GM19023 (cell line): Measurements from ENCODE around the gene HAPLN2.
"Not testable (repeated sequence)": the region's sequence is repeated elsewhere in the genome, so short reads cannot be mapped to it uniquely, and the experiment has no call there.

Experiments
- ATAC-seq: cut with Tn5 transposase; IDR thresholded peaks from one replicate; pipeline ENCODE4 v1.9.1; 2021; ENCODE audit warnings: mild to moderate bottlenecking, moderate library complexity; ENCODE audit not compliant: unreplicated experiment

Gene HAPLN2

DNA sequence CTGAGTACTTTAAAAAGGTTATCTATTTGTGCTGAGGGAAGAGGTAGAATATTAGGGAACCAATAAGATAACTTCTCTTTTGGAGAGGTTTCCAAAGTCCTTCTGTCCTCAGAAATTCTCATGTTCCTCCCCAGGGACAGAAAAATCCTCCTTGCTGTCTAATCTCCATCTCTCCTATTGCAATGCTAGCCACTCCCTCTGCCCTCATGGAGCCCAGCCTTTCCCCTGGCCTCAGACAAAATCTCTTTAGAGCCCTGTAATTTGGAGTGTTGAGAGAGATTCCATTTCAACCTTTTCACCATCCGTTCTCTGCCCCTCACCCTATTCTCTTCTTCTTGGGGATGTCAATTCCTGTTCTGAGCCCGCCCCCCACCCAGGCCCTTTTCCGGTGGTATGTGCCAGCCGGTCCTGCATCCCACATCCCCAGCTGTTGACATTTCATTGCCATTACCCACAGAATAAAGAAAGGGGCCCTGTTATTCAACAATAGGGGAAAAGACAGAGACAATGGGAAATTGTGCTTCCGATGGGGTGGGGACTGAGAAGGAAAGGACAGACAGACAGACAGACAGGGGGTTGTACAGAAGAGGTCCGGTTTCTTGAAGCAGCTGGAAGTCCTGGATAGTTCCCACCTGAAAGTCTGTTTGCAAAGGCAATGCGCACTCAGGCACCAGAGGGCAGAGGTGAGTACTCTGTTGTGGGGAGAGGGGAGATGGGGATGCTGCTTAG lies at the start of gene HAPLN2:
TSS of gene HAPLN2 (plus strand) at position 563 of the 729 bp plus-strand sequence. CDS start 4,076 bp downstream, outside the sequence.
- ATAC-seq: no peak

DNA sequence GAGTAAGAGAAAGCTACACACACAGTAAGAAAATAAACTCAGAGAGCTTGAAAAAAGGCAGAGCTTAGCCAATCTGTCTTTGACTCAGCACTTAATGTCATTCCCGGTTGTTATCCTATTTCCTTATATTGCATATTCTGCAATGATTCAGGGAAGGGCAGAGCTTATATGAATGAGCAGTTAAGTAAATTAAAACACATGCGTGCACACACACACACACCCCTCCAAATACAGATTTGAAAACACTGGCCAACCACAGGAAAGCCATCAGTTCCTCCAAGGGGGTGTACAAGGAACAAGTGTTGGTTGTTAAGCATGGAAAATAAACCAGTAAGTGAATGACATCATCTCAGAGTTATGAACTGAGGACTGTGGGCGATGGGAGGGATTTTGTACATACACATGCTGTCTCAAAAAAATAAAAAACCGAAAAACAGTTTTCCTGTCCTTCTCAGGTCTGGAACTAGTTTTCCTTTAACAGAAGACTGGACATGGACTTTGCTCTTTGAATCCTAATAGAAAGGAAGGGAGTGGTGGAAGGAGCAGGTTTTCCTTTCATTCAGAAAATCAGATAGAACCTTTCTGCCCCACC lies 47.9 kb upstream of the HAPLN2 start:
- no peak for ATAC-seq

DNA sequence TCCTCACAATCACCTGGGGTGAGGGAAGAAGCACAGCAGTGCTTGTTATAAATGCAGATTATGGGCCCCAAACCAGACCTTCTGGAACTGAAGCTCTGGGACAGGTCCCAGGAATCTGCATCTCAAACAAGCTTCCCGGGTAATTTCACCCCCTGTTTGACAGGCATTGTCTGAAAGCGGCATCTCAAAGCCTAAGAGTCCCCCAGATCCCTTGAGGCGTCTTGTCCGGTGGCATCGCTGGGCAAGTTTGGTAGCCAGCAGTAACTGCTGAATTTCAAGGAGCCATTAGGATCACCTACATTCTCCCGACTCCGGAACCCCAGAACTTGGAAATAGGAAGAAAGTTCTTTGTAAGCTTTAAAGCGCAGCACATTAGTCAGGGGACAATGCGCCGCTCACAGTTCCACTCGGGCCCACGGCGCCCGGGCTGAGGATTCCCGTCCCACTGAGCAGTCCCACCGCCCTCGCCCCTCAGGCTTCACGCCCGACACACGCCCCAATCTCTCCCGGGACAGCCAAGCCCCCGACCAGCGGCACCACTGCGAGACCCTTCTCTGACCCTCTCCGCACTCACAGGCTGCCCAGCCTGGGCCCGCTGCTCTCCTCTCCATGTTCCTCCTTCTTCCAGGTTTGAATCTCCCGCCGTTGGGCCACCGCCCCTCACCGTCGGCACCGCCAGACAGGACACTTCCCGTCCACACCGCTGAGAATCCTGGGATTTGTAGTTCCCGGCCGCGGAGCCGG lies 47.1 kb upstream of the HAPLN2 start, which contains the start of gene IQGAP3:
TSS of gene IQGAP3 (minus strand) at position 647 of the 744 bp plus-strand sequence. CDS start at position 611, 36 bp downstream.
- peak; percentile 88 for ATAC-seq

DNA sequence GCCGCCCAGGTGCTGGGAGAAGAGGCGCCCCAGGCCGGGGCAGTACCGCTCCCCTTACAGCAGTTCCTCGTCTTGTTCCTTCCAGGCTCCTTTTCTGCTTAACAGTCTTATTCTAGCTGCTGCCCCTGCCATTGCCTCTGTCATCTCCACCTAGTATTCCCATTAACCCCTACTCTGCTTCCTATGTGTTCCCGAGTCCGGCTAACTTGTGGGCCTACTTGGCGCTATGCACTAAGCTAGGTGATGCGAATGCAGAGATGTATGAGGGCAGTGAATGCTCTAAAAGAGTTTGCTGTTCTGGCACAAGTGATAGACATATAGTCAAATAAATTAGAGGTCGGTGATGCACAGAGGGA lies 46.6 kb upstream of the HAPLN2 start:
- no peak for ATAC-seq

DNA sequence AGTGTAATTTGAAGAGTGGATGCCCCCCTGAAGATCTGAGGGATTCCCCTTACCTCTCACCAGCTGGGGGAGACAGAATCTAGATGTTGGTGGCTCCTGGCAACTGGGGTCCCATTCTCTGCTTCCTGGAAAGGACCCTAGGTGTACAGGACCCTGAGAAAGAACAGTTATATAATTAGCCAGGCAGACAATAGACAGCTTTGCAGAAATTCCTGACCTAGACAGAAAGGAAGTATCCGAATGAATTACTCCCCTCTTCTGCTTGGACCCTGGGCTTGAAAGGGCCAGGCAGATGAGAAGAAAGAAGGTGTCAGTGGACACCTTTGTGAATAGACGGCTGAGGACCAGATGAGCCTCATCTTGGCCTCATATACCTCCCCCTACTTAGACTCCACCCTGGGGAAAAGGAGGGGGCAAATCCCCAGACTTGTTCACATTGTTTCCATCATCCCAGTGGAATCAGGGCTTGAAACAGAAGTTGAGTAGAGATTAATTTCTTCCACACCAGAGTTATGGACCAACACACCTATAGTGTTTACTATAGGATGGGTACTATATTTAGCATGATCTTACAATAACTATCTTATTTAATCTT lies 45.1 kb upstream of the HAPLN2 start:
- ATAC-seq: no peak

DNA sequence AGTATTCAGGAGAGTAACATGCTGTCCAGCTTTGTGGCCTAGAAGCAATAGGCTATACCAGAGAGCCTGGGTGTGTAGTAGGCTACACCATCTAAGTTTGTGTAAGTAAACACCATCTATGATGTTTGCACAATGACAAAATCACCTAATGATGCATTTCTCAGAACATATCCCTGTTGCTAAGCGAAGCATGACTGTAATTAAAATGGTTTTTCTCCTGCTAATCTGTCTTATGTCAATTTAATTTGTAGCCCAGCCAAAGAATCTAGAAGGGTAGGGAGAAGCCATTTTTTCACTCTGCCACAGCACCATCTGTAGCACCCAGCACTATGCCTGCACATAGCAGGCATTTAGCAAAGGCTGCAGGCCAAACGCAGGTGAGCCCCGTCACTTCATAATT lies 41.7 kb upstream of the HAPLN2 start:
- no peak for ATAC-seq

DNA sequence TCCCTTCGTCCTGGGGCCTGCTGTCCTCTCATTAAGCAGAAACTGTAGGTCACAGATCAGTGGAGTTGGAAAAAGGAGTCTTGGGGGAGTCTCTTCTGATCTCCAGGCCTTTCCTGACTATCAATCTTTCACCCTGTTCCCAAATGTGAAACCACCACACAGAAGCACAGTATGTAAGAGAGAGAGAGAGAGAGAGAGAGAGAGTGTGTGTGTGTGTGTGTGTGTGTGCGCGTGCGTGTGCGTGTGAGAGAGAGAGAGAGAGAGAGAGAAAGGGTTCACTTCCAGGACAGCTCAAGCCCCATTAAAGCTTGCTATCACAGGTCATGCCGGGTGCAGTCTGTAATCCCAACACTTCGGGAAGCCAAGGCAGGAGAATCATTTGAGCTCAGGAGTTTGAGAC lies 41.2 kb upstream of the HAPLN2 start:
- ATAC-seq: no peak

DNA sequence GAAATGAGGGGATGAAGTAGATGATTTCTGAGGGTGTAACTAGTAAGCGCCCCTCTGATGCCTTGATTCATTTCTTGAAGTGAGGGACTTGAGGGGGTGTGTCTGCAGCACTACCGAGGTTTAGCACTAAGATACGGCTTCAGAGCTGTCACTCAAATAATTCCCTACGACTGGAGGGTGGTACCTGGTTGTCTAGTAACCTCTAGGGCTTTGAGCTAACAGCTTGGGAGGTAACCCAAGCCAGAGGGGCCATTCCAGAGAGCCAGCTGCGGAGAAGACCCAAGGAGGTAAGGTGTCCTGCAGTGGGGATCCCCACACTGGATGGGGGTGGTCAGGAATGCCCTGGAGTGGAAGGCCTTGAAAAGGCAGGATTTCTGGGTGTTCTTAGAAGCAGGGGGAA lies 39.7 kb upstream of the HAPLN2 start, which contains the start of gene TTC24:
TSS of gene TTC24 (plus strand) at position 252 of the 400 bp plus-strand sequence. CDS start 1,642 bp downstream, outside the sequence.
- ATAC-seq: no peak

DNA sequence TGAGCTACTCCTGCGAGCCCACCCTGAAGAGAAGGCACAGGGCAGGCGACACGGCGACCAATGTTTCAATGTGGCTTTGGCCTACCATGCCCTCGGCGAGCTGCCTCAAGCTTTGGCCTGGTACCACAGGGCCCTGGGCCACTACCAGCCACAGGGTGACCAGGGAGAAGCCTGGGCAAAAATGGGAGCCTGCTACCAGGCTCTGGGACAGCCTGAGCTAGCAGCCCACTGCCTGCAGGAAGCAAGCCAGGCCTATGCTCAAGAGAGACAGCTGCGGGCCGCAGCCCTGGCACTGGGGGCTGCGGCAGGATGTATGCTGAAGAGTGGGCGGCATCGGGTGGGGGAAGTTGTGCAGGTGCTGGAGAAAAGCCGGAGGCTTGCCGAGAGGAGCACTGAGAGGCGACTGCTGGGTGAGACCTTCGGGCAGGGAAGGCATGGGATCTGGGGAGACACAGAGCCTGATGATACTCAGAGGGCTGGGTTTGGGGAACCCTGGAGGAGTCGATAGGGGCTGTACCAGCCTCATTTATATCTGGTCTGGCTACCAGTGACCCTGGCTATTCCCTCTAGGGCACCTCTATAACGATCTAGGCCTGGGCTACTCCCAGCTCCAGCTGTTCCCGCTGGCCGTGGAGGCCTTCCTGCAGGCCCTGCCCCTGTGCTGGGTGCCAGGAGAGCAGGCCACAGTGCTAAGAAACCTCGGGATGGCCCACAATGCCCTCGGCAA lies 37.4 kb upstream of the HAPLN2 start:
- no peak for ATAC-seq

DNA sequence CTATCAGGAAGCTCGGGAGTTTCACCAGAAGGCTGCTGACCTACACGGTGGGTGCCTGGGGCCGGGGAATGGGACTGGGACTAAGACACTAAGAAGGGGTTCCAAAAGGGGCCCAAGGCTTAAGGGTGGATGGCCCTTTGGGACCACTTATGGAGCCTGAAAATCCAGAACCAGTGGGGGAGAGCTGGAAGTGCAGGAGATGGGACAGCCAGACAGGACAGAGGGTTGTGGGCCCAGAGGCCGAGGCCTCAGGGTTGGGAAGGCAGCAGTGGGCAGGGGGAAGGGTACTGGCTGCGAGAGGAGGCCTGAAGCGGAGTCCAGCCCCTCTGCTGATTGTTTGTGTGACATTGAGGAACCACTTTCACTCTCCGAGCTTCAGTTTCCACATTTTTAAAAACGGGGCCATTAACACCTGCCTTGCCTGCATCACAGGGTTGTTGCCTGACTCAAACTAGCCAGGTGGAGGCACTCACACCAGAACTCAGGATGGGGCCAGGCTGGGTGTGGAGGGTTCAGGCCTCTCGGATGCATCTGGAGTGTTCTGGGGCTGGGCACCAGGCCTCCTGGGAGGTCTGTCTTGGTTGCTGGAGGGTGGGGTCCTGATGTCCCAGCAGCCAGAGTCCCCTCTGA lies 36.7 kb upstream of the HAPLN2 start:
- no peak for ATAC-seq

DNA sequence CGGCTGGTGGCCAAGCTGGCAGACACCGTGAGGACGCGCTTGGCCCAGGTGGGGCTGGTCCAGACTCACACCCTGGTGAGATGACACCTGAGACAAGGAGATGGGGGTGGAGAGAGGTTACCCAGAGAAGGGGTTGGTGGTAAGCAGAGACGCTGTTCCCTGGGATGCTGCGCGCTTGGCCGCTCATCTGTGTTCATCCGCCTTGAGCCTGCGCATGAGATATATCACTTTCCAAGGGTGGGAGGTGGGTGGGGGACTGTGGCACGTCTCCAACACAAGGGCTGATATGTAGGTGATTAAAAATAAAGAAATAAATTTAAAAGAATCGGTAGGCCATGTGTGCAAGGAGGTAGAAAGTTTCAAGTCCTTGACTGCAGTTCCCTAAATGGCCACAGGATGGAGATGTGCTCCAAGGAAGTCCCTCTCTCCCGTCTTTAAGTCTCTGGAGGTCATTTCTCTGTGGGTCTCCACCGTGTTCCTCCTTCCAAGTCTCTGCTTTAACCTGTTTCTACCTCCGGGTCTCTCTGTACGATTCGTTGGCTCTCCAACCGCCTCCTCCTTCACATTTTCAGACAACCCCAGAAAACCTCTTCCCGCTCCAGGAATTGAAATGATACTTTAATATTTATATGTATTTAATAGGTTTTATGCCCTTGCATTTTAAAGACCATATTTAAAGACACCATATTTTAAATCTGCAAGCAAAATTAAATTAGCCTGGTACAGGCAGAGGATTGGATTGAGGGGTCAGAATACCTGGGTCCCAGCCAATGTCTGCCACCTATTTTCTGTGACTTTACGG lies 35.2 kb upstream of the HAPLN2 start:
- ATAC-seq: no peak

DNA sequence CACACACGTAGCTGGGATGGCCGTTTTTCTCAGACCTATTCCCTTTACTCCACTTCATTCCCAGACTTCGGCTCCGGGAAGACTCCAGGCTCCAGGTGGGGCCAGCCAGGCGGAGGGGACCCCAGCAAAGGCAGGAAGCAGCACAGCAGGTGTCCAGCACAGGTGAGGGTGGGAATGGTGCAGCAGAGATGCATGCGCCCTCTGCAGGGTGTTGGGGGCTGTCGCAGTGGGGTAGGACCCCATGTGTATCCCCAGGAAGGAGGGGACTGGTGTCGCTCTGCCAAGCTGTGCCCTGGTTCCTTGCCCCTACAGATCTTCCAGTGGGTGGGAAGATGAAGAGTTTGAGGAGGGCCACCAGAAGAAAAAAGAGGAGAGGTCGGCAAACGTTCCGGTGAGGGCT lies 34.4 kb upstream of the HAPLN2 start:
- ATAC-seq: no peak

DNA sequence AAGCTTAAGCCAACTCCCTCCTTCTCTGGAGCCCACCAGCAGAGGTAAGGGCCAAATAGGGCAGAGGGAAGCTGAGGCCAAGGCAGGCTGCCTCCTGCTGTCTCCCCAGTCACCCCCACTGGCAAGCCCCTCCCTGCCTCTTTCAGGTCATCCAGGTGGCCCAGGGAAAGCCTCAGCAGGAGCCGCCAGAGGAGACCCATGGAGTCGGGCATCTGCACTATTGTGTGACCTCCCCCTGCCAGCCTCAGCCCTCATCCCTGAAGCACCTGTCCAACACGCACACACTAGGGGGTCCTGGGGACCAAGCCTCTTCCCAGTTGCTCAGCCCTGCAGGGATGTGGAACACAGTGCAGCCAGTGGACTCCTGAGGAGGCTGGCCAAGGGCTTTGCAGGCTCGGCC lies 32.9 kb upstream of the HAPLN2 start:
- no peak for ATAC-seq

DNA sequence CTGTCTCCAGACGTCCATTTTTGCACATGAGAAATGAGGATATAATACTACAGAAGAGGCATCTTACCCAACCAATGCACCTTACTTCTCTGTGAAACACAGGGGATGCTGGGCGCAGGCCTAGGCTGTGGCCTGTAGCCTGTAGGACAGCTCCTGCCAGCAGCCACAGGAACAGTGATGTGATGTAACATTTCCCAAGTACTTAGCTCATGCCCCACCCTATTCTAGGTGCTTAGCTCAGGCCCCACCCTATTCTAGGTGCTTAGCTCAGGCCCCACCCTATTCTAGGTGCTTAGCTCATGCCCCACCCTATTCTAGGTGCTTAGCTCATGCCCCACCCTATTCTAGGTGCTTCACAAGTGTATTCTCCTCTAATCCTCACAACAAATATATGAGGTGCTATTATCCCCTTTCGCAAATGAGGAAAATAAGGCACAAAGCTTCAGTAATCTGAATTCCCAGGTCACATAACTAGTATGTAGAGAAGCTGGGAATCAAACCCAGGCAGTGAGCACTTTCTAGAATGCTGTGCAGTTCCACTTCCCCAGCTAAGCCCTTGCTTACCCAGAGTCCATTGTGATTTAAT lies 32.2 kb upstream of the HAPLN2 start:
- no peak for ATAC-seq

DNA sequence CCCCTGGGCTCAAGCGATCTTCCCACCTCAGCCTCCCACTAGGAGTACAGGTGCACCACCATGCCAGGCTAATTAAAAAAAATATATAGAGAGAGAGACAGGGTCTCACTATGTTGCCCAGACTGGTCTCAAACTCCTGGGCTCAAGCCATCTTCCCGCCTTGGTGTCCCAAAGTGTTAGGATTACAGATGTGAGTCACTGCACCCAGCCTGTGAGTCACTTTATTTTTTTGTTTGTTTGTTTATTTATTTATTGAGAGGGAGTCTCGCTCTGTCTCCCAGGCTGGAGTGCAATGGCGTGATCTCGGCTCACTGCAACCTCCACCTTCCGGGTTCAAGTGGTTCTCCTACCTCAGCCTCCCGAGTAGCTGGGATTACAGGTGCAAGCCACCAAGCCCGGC lies 31.3 kb upstream of the HAPLN2 start:
- ATAC-seq: not testable (repeated sequence)

DNA sequence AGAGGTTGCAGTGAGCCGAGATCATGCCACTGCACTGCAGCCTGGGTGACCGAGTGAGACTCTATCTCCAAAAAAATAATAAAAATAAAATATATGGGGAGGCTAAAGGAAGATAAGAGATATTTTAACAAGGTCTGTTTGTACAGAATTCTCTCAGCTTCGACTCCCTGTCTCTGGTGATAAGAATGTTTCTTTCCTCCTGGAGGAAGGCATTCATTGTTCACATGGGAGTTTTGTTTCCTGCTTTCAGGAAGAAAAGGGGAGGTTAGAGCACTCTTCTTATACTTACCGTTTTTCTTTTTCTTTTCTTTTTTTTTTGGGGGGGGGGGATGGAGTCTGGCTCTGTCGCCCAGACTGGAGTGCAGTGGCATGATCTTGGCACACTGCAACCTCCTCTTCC lies 29.7 kb upstream of the HAPLN2 start:
- no peak for ATAC-seq

DNA sequence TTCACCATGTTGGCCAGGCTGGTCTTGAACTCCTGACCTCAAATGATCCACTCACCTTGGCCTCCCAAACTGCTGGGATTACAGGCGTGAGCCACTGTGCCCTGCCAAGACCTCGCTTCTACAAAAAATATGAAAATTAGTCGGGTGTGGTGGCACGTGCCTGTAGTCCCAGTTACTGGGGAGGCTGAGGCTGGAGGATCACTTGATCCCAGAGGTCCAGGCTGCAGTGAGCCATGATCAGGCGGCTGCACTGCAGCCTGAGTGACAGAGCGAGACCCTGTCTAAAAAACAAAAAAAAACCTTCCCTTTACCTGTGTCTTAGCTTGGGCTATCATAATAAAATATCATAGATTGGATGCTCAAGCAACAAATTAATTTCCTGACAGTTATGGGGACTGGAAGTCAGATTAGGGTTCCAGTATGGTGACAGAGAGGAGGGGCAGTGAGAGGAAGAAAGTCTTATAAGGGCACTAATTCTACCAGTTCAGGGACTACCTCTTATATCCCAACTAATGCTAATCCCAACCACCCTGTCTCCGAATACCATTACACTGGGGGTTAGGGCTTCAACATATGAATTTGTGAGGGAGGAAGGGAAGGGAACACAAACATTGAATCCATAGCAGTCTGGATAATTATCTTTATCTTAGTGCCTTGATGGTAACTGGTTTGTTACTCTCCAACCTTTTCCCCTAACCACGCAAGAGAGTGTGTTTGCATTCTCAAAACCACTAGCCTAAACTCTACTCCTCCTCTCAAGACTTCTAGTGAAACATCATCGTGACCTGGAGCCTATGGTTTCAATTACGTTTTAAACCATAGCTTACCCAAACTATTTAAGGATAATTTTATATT lies 28.7 kb upstream of the HAPLN2 start:
- ATAC-seq: no peak

DNA sequence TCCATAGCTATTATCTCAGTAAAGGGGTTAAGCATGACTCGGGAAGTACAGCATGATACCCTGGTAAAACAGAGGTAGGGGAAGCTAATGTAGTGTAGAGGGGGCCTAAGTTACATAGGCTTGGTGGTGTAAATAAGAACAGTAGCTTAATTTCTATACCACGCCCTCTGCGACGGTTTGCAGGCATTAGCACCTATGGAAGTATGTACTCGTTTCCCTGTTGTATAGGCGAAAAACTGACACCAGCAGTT lies 28.1 kb upstream of the HAPLN2 start:
- no peak for ATAC-seq
